ENCODE measurements around the gene HAGHL.
"Not testable (repeated sequence)": the region's sequence is repeated elsewhere in the genome, so short reads cannot be mapped to it uniquely, and the experiment has no call there.

The HAGHL gene

DNA sequence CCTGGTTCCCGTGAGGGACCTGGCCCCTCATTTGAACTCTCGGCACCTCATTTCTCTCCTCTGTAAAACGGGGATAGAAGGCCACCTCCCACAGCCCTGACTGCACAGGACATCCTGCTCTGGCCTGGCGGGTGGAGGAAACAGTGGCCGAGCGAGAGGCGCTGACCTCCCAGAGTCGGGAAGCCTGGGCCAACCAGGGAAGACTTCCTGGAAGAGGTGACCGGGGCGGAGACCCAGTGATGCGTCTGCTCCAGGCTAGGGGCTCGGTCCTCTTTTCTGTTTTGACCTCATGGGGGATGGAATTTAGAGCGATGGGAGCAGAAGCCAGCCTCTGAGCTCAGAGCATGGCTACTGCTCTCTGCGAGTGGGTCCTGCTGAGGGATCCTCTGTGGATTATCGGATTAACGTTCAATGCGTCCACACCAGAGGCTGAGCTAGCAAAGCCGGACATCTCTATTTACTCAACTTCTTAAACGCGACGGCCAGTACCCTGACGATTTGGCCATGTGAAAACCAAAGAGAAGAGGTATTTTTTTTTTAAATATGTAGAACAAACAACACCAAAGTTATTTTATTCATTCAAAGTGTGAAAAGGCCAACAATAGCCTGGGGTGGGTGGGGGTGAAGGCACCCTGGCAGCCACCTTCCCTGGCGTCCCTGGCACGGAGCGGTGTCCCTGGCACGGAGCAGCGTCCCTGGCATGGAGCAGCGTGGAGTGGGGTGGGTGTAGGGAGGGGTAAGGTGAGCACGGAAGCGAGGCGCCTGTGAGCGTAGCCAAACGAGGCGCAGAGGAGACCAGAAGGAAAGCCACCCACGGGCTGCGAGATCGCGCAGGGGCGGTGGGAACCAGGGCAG lies 24.5 kb downstream of the HAGHL start:
- DNase-seq (ENCODE audit: low read depth in 2 of 2, low spot score in 1 of 2), result no peak

GRCh38 chr16:752007-752312 lies 25.1 kb downstream of the HAGHL start:
- DNase-seq (ENCODE audit: low read depth in 2 of 2, low spot score in 1 of 2), result no peak

DNA sequence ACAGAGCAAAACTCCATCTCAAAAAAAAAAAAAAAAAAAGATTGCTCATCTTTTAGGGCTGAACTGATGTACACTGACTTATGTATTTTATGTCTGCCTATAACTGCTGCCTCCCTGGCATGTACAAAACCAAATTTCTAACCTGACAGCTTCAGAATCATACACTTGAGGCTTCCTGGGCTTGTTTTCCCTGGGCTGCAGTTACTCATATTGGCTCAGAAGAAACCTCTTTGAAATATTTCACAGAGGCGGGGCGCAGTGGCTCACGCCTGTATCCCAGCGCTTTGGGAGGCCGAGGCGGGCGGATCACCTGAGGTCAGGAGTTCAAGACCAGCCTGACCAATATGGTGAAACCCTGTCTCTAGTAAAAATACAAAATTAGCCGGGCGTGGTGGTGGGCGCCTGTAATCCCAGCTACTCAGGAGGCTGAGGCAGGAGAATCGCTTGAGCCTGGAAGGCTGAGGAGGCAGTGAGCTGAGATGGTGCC lies 27.3 kb downstream of the HAGHL start:
- not testable (repeated sequence) for DNase-seq (ENCODE audit: low read depth in 2 of 2, low spot score in 1 of 2)

DNA sequence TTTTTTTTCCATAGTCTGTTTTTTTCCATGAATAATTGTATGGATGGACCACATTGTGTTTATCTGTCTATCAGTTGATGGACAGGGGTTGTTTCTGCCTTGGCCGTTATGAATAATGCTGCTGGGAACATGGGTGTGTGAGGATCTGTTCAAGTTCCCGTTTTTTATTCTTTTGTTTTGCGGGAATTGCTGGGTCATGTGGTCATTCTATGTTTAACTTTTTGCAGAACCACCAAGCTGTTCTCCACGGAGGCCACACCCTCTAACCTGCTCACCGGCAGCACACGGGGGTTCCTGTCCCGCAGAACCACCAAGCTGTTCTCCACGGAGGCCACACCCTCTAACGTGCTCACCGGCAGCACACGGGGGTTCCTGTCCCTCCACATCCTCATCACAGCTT lies 27.8 kb downstream of the HAGHL start:
- DNase-seq (ENCODE audit: low read depth in 2 of 2, low spot score in 1 of 2), result no peak

DNA sequence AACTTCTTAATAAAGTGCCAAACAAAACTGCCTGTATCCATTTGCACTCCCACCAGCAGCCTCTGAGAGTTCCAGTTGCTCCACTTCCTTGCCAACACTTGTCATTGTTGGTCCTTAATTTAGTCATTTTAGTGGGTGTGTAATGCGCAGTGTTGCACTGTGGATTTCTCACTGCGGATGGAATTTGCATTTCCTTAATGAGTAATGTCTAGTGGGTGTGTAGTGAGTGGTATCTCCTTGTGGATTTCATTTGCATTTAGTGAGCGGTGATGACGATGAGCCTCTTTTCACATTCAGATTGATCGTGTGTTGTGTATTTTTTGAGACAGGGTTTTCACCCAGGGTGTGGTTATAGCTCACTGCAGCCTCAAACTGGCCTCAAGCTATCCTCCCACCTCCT lies 29.5 kb downstream of the HAGHL start:
- no peak for DNase-seq (ENCODE audit: low read depth in 2 of 2, low spot score in 1 of 2)

DNA sequence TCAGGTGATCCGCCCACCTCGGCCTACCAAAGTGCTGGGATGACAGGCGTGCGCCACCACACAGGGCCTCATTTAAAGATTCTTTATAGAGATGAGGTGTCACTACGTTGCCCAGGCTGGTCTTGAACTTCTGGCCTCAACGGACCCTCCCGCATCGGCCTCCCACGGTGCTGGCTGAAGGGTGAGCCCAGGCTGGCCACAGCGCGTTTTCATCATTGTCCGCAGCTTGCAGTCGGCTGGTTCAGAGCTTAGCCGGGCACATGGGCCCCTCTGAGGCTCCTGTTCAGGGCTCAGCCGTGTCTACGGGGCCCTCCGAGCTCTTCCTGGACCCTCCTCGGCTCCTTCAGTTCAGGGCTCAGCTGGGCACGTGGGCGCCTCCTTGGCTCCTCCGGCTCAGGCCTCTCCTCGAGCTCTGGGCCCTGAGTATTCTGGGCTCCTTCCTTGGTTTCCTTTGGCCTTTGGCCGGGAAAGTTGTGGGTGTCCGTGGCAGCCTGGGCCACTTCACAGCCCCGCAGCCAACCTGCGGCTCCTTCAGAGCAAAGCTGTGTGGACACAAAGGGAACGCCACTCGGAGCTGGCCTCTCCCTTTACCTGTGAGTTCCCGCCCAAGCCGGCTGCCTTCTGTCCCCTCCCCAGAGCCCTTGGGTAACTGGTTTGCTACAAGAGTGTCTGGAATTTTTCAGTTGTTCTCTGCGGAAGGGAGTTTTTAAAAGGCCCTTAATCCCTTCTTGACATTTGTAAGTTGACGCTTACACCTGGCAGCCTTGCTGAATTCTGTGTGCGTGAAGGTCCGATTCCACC lies 32.4 kb downstream of the HAGHL start:
- DNase-seq (ENCODE audit: low read depth in 2 of 2, low spot score in 1 of 2), result no peak

GRCh38 chr16:760065-760464 lies 33.2 kb downstream of the HAGHL start:
- DNase-seq (ENCODE audit: low read depth in 2 of 2, low spot score in 1 of 2), result no peak

DNA sequence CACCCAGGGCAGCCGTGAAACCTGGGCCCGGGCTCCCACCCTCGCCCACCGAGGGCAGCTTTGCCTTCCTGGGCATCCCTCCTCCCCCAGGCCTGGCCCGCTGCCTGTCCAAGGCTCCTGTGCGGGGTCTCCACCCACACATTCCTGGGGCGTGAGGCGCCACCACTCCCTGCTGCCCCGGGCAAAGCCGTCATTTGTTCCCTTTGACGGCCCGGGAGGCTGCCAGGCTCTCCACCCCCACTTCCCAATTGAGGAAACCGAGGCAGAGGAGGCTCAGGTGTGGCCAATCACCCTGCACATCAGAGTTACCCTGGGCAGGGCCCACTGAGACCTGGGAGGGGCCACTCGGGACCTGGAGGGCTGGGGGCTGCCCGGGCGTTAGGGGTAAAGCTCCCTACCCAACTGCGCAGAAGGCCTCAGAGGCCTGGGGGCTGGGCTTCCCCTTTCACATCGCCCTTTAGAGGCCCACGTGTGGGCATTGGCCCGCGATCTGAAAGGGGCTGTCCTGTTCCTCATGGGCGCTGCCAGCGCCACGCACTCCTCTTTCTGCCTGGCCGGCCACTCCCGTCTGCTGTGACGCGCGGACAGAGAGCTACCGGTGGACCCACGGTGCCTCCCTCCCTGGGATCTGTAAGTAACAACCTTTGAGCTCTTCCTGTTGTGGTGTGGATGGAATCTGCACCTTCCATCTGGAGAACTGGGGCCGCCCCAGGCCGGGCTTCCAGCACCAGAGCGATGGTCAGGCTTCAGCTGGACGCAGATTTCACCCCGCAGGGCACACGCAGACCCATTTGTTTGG lies 33.8 kb downstream of the HAGHL start, which contains the start of gene MSLN:
Gene MSLN (plus strand): TSS at position 190 of the 799 bp plus-strand sequence. CDS start 1,947 bp downstream, outside the sequence.
- DNase-seq (ENCODE audit: low read depth in 2 of 2, low spot score in 1 of 2), result no peak

- DNase-seq (ENCODE audit: low read depth in 2 of 2, low spot score in 1 of 2), result no peak
Measured at GRCh38 chr16:761625-762513, 35.0 kb downstream of the HAGHL start.

DNA sequence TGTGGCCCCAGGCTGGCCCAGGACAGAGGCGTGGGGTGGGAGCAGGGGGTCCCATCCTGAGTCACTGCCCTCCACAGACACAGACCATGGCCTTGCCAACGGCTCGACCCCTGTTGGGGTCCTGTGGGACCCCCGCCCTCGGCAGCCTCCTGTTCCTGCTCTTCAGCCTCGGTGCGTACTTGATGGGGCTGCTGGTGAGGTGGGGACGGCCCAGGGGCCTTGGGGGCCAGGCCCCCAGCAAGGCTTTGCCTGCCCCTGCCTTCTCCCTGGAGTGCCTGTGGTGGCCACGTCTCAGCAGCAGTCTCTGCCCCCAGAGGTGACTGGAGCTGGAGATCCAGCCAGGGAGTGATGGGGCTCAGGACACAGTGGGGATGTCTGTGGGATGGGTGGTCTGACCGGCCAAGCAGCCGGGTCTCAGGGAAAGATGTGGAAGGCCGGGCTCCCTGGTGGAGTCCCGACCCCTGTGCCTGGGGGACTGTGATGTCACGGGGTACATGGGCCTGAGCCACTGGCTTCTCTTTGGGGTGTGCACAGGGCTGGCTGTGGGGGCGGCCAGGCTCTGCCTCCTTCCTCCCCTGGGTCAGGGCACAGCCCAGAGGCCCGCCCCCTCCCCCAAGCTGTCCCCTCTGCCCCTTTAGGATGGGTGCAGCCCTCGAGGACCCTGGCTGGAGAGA lies 35.8 kb downstream of the HAGHL start:
- no peak for DNase-seq (ENCODE audit: low read depth in 2 of 2, low spot score in 1 of 2)

- no peak for DNase-seq (ENCODE audit: low read depth in 2 of 2, low spot score in 1 of 2)
Measured at GRCh38 chr16:763369-764183, 36.7 kb downstream of the HAGHL start.

GRCh38 chr16:764184-764750 lies 37.4 kb downstream of the HAGHL start:
- no peak for DNase-seq (ENCODE audit: low read depth in 2 of 2, low spot score in 1 of 2)

- DNase-seq (ENCODE audit: low read depth in 2 of 2, low spot score in 1 of 2), result no peak
Measured at GRCh38 chr16:764848-765487, 38.1 kb downstream of the HAGHL start.

DNA sequence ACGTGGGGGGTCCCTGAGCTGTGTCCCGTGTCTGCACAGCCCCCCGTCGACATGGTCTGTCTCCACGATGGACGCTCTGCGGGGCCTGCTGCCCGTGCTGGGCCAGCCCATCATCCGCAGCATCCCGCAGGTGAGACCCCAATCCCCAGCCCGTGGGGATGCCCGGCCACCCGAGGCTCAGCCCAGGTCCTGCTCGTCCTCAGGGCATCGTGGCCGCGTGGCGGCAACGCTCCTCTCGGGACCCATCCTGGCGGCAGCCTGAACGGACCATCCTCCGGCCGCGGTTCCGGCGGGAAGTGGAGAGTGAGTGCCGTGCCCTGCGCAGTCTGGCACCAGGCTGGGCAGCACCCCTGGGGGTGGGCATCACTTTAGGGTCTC lies 38.6 kb downstream of the HAGHL start:
- DNase-seq (ENCODE audit: low read depth in 2 of 2, low spot score in 1 of 2), result no peak

GRCh38 chr16:766008-766819 lies 39.3 kb downstream of the HAGHL start:
- no peak for DNase-seq (ENCODE audit: low read depth in 2 of 2, low spot score in 1 of 2)

GRCh38 chr16:766820-767640 lies 40.1 kb downstream of the HAGHL start:
- DNase-seq (ENCODE audit: low read depth in 2 of 2, low spot score in 1 of 2), result no peak

Data from stimulated activated CD8-positive, alpha-beta memory T cell treated with anti-CD3 and anti-CD28 coated beads, Interleukin-4, amount 100 ng/mL, for 1 hour (primary cell).